ENCODE data around the gene PHYH.
"Not testable (repeated sequence)": the region's sequence is repeated elsewhere in the genome, so short reads cannot be mapped to it uniquely, and the experiment has no call there.

Gene PHYH

GRCh38 chr10:13299437-13300287, at the start of gene PHYH:
Gene PHYH, minus strand, starts transcription at chr10:13300064. Its CDS starts 22 bp downstream, at chr10:13300042.
- DNase-seq: peak; percentile 75

- DNase-seq: peak; percentile 80
These were observed 48.6 kb upstream of the PHYH start, which contains the start of gene SEPHS1 for GRCh38 chr10:13348216-13349017. Gene SEPHS1, minus strand, starts transcription at chr10:13348293. Its CDS starts 3,343 bp downstream, at chr10:13344950.

GRCh38 chr10:13347500-13348156, 47.8 kb upstream of the PHYH start:
- DNase-seq: peak; percentile 79

- DNase-seq: peak; percentile 15
These were observed 47.2 kb upstream of the PHYH start for GRCh38 chr10:13347043-13347499.

DNA sequence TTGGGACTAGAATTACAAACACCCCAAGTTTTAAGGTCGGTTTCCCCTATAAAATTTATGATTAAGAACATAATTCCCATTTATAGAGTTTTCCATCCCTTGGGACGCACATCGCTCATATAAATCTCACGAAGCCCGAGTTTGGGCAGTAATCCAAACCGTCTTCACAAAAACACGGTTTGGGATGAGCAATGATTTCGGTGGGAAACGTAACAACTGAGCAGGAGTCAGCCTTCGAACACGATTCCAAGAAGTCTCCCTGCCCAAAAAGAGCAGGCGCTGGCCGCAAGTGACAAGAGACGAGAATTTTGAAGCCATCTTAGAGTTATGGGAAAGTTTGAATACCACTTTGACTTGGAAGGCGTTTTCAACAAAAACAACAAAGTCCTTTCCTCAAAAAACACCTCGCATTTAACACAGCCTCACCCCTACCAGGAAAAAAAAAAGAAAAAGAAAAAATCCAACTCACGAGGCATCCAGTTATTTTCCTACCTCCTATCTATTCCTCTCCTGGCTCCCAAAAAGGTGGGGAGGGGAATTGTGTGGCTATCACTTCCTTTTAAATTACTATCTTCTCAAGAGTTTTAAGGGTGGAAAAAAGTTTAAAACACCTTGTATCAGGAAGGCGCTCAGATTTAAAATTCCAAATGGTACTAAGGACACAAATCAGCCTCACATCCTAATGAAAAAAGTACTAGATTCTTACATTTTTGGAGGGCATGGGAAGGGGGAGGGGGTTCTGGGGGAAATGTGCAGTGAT, 46.6 kb upstream of the PHYH start:
- peak; percentile 83 for DNase-seq

DNA sequence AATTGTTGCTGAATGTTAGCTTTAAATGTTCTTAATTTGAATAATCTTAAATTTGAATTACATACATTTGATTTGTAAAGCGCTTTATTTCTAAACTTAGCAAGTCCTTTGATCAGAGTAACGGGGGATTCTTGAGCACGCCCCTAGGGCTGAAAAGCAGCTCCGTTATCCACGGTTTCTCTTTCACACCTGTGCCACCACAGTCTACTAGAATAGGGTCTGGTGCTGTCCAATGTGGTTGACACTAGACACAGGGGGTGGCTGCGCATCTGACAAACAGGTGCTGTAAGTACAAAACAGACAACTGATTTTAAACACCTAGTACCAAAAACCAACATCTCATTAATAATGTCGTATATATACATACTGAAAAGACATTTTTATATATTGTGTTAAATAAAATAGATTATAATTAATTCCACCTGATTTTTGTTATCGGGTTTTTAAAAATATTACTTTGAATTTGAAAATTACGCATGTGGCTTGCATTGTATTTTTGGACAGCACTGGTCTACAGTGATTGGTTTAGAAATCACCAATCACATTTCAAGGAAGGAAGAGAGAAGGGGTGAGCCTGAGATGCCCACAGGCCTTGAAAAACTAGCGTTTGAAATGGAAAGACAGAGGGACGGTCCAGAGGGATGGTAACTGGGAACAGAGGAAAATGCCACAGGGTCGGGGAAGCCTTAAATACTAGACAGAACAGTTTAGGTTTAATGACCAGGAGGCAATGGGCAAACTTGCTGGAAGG, 40.9 kb upstream of the PHYH start:
- DNase-seq: no peak

GRCh38 chr10:13340068-13340467, 40.2 kb upstream of the PHYH start:
- DNase-seq: no peak

- DNase-seq: peak; percentile 85
These were observed 38.7 kb upstream of the PHYH start for GRCh38 chr10:13338390-13339110.

GRCh38 chr10:13337827-13338196, 37.9 kb upstream of the PHYH start:
- no peak for DNase-seq

DNA sequence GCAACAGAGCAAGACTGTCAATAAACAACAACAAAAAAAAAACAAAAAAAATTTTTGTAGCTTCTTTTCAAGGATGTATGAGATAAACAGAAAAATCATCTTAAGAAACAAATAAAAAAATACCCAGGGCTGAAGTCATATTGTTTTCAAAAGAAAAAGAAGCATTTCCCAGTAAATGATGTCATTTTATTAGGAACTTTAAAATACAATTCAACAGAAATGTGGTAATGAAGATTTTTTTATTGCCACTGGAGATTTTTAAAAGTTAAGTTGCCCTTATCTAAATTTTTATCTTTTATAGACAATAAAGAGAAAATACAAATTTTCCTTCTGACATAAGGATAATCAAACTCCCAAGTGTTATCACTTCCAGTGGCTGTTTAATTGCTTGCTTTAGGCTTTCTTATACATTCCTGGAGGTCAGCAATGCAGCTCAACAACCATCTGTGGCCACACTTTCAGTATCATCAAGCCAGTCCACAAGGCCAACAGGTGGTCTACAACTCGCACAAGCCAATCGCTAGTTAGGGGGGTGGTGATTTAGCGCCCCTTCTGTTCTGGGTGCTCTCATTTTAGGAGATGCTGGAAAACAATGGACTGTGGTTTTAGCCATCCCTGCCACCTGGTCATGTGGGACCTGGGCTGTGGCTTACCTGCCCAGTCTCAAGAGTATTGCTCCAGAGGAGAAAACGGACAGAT, 37.4 kb upstream of the PHYH start:
- DNase-seq: no peak

DNA sequence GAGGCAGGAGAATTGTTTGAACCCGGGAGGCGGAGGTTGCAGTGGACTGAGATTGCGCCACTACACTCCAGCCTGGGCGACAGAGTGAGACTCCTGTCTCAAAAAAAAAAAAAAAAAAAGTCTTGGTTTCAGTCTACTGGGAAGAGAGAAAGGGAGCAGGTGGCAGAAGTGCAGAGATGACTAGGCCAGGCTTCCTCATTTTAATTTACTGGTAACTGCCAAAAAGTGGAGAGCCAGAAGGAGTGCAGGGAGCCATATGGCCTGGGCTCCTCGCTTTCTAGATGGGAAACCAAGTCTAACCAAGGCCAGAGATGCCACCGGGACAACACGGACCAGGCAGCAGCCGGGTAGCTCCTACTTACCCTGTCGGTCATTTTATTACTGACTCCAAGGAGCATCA, 36.0 kb upstream of the PHYH start:
- no peak for DNase-seq

DNA sequence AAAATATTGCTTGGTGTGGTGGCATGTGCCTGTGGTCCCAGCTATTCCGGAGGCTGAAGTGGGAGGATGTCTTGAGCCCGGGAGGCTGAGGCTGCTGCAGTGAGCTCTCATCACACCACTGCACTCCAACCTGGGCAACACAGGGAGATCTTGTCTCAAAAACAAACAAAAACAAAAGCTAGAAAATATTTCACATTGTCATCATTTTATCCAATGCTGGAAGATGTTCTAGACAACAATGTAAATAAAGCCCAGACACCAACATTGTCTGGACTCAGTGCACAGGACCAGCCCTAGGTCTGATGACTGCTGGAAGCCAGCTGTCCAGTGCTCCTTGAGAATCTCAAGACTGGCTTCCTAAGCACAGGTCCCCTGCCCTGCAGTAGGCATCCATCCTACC, 34.7 kb upstream of the PHYH start:
- DNase-seq: no peak

DNA sequence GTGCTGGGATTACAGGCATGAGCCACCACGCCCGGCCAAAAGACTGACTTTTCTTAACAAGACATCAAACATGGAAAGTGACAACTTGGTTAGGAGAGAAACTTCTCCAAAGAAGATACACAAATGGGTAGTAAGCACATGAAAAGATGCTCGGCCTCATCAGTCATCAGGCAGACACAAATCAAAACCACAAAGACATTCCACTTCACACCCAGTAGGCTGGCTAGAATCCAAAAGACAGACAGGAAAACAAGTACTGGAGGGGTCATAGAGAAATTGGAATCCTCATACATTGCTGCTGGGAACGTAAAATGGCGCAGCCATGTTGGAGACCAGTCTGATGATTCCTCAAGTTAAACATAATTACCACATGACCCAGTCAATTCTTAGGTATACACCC, 31.8 kb upstream of the PHYH start:
- DNase-seq: peak; percentile 39

- DNase-seq: not testable (repeated sequence)
These were observed 31.1 kb upstream of the PHYH start for GRCh38 chr10:13330980-13331379.

- DNase-seq: no peak
These were observed 29.7 kb upstream of the PHYH start for GRCh38 chr10:13329565-13329964.

GRCh38 chr10:13328613-13329012, 28.7 kb upstream of the PHYH start:
- DNase-seq: no peak

DNA sequence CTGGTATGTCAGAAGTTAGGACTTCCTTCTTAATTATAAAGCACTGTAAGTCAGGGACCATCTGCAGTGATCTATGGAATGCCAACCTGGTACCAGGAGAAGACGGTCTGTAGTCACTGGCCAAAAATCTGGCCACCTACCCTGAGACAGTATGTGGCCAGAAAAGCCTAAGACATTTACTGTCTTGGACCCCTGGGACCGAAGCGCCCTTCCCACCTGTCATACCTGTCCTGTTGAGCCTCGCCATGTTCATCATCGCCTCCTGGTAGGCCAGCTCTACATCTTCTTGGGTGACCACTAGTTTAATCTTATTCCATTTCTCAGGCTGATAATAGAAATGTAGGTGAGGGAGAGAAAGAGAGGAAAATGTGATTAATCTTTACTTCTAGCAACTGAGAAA, 28.3 kb upstream of the PHYH start:
- no peak for DNase-seq

- no peak for DNase-seq
These were observed 27.7 kb upstream of the PHYH start for GRCh38 chr10:13327534-13327933.

DNA sequence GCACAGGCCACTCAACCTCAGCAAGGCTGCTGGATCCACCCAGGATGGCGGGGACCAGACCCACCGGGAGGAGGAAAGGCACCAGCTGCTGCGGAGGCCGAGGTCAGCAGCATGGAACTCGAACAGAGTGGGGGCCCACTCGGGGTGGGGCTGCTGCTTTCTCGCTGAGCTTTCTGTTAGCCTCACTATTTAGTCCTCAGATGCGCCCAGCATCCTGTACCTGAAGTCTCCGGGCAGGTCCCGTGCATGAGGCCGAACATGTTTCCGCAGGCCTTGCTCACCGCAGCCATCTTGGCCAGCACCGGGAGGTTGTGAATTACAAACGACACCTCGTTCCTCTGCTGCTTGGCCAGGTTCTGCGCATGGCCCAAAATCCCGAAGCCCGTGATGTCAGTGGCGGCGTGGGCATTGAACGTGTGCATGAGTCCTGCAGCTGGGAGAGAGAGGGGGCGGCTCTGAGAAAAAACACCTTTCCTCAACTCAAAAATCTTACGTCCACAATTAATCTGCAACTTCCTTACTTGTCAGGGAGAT, 22.8 kb upstream of the PHYH start:
- DNase-seq: no peak

GRCh38 chr10:13321576-13321975, 21.7 kb upstream of the PHYH start:
- no peak for DNase-seq

Data from fibroblast of skin of right quadriceps (primary cell).